ENCODE results near the gene AHNAK.

DNA sequence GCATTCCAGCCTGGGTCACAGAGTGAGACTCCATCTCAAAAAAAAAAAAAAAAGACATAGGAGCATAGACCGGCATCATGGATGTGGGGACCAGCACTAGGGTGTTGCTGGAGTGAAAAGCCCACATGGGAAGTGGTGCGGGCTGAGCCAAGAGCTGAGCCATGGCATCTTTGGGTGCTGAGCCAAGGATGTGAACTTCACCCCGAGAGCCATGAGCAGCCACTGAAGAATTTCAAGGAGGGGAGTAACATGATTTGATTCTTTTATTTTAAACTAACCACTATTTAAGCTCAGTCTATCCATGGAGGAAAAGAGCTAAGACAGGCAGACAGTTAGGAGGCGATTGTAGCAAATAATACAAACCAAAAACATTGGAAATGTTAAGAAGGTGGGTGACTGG lies 57.4 kb downstream of the AHNAK start:
- TF ChIP-seq, protein P1, sequence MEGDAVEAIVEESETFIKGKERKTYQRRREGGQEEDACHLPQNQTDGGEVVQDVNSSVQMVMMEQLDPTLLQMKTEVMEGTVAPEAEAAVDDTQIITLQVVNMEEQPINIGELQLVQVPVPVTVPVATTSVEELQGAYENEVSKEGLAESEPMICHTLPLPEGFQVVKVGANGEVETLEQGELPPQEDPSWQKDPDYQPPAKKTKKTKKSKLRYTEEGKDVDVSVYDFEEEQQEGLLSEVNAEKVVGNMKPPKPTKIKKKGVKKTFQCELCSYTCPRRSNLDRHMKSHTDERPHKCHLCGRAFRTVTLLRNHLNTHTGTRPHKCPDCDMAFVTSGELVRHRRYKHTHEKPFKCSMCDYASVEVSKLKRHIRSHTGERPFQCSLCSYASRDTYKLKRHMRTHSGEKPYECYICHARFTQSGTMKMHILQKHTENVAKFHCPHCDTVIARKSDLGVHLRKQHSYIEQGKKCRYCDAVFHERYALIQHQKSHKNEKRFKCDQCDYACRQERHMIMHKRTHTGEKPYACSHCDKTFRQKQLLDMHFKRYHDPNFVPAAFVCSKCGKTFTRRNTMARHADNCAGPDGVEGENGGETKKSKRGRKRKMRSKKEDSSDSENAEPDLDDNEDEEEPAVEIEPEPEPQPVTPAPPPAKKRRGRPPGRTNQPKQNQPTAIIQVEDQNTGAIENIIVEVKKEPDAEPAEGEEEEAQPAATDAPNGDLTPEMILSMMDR (IDR thresholded peaks at IDR 0.05): no peak
- no peak for TF ChIP-seq EZH2 (IDR thresholded peaks at IDR 0.05)
